ENCODE results near the gene CARS1.
A peak's percentile ranks its signal among the peaks of the same experiment; 100 is the strongest.

The CARS1 gene

GRCh38 chr11:3046190-3046589 is 11.0 kb downstream of the CARS1 start:
- in situ Hi-C loops (cut with HindIII; ENCODE audit: low pct_unique_long_range_greater_than_20kb, low sequenced_read_pairs), result no loop called here
- no peak for TF ChIP-seq JUND (IDR thresholded peaks at IDR 0.05; ENCODE audit: low read depth)
- no peak for DNase-seq (ENCODE audit: low read depth in 1 of 2, low spot score in 1 of 2)

GRCh38 chr11:3044915-3045314 is 12.3 kb downstream of the CARS1 start:
- DNase-seq (ENCODE audit: low read depth in 1 of 2, low spot score in 1 of 2), result no peak

DNA sequence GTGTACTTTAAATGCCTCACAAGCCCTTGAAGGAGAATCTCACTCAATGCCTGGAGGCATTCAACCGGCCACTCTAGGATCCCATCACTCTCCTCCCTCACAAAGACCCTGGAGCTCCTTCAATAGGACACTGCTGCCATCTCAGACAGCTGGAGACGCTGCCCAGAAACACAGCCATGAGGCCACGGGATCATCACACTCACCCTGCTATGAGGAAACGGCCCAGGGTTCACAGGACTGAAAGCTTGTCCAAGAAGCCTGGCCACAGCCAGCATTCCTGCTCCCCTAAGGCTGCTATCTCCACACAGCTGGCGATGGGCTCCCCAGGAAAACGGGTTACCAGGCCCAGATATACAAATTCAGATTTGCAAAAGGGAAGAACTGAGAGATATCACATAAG is 13.2 kb downstream of the CARS1 start:
- no peak for DNase-seq (ENCODE audit: low read depth in 1 of 2, low spot score in 1 of 2)
- in situ Hi-C loops (cut with HindIII; ENCODE audit: low pct_unique_long_range_greater_than_20kb, low sequenced_read_pairs), result no loop called here
- no peak for TF ChIP-seq JUND (IDR thresholded peaks at IDR 0.05; ENCODE audit: low read depth)

More at GRCh38 chr11:3044915-3045314, 12.3 kb downstream of the CARS1 start:
- no peak for TF ChIP-seq JUND (IDR thresholded peaks at IDR 0.05; ENCODE audit: low read depth)
- in situ Hi-C loops (cut with HindIII; ENCODE audit: low pct_unique_long_range_greater_than_20kb, low sequenced_read_pairs), result no loop called here

DNA sequence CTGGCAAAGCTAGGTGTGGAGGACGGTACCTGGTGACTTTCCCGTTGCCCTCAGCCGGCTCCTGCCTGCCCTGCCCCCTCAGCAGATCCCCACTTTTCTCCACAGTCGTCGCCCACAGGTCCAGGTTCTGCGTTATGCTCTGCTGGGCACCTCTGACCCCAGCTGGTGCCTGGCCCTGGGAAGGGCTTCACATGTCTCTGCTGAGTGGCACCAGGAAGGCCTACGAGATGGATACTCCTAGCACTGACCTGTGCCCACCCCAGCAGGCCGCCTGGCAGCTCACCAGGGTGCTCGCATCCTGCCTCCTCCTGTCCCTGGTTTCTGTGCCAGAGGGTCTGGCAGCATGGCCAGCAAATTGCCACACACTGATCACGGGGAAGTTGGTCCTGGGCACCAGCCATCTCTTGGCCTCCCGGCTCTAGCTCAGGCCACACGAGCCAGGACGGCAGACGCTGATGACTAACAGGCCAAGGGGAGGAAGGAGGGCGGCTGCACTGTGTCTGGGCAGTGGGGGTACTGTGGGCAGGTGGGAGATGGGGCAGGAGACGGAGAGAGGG is 13.8 kb downstream of the CARS1 start:
- in situ Hi-C loops (cut with HindIII; ENCODE audit: low pct_unique_long_range_greater_than_20kb, low sequenced_read_pairs), result no loop called here
- no peak for TF ChIP-seq JUND (IDR thresholded peaks at IDR 0.05; ENCODE audit: low read depth)
- DNase-seq (ENCODE audit: low read depth in 1 of 2, low spot score in 1 of 2), result no peak

- in situ Hi-C loops (cut with HindIII; ENCODE audit: low pct_unique_long_range_greater_than_20kb, low sequenced_read_pairs), result no loop called here
- no peak for TF ChIP-seq JUND (IDR thresholded peaks at IDR 0.05; ENCODE audit: low read depth)
- no peak for DNase-seq (ENCODE audit: low read depth in 1 of 2, low spot score in 1 of 2)
Observed at GRCh38 chr11:3042496-3043314, 14.5 kb downstream of the CARS1 start.

DNA sequence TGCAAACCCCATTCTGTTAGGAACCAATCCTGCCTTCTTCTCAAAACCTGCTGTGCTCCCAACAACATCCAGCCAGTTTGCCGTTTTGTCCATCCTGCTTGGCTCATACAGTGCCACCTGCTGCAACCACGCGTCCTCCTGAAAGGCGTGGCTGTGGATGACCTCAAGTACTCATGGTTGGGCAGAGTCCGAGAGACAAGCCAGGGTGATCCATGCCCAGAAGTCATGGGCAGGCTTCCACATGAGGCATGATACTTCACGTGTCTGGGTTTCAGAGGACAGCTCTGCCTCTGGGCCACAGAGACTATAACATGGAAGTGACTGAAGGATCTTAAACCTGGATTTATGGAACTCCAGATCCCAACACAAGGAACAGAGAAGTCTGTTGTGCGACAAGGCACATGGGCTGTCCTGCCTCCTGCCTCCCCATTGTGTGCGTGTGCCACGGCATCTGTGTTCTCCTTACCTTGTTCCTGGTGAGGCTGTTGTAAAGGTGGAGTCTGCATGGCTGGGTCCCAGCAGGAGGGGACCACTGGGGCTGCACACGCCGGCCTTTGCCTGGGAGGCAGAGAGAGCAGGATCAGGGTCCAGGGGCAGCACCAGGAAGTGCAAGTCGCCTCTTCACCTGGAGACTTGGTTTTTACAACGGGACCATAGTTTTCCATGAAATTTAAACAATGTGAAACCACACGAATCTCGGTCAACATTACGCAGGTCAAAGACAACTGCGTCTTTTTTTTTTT is 15.4 kb downstream of the CARS1 start:
- no peak for TF ChIP-seq JUND (IDR thresholded peaks at IDR 0.05; ENCODE audit: low read depth)
- no peak for DNase-seq (ENCODE audit: low read depth in 1 of 2, low spot score in 1 of 2)
- in situ Hi-C loops (cut with HindIII; ENCODE audit: low pct_unique_long_range_greater_than_20kb, low sequenced_read_pairs), result no loop called here

- DNase-seq (ENCODE audit: low read depth in 1 of 2, low spot score in 1 of 2), result no peak
- in situ Hi-C loops (cut with HindIII; ENCODE audit: low pct_unique_long_range_greater_than_20kb, low sequenced_read_pairs), result no loop called here
- TF ChIP-seq JUND (IDR thresholded peaks at IDR 0.05; ENCODE audit: low read depth), result no peak
Observed at GRCh38 chr11:3040881-3041280, 16.3 kb downstream of the CARS1 start.

DNA sequence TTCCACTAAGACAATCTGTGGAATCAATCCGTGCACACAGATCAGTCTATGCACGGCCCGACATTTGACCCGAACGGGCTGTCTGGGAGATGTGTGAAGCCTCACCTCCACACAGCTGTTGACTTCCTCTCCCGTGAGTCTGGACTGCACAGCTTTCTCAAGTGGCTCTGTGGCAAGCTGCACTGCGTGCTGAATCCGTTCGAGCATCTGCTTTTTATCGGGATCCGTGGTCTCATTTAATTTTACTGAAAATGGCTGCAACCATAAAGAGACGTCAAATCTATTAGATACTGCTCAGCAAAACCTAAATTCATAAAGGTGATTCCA is 19.3 kb downstream of the CARS1 start:
- in situ Hi-C loops (cut with HindIII; ENCODE audit: low pct_unique_long_range_greater_than_20kb, low sequenced_read_pairs), result no loop called here
- DNase-seq (ENCODE audit: low read depth in 1 of 2, low spot score in 1 of 2), result no peak
- TF ChIP-seq JUND (IDR thresholded peaks at IDR 0.05; ENCODE audit: low read depth), result no peak

DNA sequence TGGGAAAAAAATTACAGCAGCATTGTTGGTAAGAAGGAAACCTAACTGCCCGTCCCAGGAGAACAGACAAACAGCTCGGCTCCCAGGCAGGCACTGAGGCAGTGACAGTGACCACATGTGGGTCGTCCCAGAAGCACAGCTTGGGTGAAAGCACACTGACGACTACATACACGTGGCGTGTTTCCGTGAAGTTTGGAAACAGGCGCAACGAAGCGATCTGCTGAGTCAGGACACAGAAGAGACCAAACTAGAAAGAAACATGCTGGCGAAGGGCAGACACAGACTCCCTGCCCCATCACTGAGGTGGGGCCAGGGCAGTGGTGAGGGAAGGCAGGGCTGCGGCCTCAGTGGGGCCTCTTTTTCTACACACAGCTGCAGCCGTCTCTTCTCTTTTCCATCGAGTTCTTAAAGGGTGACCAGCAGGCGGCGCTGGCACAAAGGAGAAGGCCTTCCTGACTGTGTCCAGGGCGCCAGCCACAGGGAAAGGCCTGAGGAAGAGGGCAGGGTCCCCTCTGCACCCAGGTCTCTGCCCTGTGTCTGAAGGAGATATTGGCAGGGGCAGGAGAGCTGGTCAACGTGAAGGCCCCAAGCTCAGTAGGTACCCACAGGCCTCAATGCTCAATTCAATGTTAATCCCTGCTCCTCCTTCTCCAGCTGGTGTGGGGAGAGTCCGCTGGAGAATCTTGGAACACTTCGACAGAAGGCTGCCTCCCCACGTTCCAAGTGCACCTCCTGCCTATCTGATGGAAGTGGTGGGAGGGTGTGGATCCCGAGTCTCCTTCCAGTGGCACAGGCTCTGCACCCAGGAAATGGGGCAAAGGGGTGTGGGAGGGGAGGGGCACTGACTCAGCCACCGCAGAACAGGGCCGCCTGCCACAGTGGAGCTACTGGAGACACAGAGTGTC is 19.9 kb downstream of the CARS1 start:
- in situ Hi-C loops (cut with HindIII; ENCODE audit: low pct_unique_long_range_greater_than_20kb, low sequenced_read_pairs), result no loop called here
- peak; percentile 40 to 72 for DNase-seq (ENCODE audit: low read depth in 1 of 2, low spot score in 1 of 2)
- no peak for TF ChIP-seq JUND (IDR thresholded peaks at IDR 0.05; ENCODE audit: low read depth)

DNA sequence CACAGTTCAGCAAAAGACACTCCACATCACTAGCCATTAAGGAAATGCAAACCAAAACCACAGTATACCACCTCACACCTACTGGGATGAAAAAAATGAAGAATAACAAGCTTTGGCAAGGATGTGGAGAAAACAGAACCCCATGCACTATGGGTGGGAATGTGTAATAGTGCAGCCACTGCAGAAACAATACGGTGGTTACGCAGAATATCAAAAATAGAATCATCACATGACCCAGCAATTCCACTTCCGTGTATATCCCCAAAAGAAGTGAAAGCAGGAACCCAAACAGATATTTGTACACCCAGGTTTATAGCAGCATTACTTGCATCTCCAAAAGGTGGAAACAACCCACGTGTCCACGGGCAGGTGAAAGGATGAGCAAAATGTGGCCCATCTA is 20.8 kb downstream of the CARS1 start:
- DNase-seq (ENCODE audit: low read depth in 1 of 2, low spot score in 1 of 2), result no peak
- TF ChIP-seq JUND (IDR thresholded peaks at IDR 0.05; ENCODE audit: low read depth), result no peak
- in situ Hi-C loops (cut with HindIII; ENCODE audit: low pct_unique_long_range_greater_than_20kb, low sequenced_read_pairs), result no loop called here

GRCh38 chr11:3035333-3035732 is 21.9 kb downstream of the CARS1 start:
- in situ Hi-C loops (cut with HindIII; ENCODE audit: low pct_unique_long_range_greater_than_20kb, low sequenced_read_pairs), result no loop called here
- no peak for TF ChIP-seq JUND (IDR thresholded peaks at IDR 0.05; ENCODE audit: low read depth)
- DNase-seq (ENCODE audit: low read depth in 1 of 2, low spot score in 1 of 2), result no peak

DNA sequence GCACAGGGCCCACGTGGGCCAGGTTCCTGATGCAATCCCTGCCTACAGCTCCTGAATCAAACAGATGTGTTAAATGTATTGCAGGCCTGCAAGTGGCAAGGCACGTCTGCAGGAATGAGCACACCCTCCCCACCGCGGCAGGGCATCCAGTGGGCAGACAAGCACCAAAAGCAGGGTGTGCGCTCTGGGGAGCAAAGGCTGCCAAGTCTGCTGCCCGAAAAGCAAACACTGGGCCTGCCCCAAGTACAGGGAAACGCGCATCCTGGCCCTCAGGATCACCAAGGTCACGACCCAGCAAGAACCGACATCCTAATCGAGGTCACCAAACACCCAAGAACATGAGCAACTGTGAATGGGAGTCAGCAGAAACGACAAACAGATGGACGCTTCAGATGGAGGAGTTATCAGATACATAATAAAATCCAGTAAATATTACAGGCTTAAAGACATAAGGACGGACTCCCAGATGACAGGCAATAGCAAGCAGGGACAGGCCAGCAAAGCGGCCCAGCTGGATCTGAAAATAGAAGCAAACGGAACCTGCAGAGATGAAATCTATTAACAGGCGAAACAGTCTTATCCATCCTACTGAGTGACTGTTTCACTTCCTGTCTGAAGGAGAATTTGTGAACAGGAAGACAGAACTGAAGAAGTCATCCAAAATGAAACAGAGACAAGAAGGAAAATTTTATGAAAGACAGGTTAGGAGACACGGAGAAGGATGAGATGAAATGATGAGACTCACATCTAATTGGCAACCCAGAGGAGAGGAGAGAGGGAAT is 26.7 kb downstream of the CARS1 start:
- no peak for TF ChIP-seq JUND (IDR thresholded peaks at IDR 0.05; ENCODE audit: low read depth)
- in situ Hi-C loops (cut with HindIII; ENCODE audit: low pct_unique_long_range_greater_than_20kb, low sequenced_read_pairs), result no loop called here
- no peak for DNase-seq (ENCODE audit: low read depth in 1 of 2, low spot score in 1 of 2)
